ENCODE data around the gene DIP2C. TPM values are rescaled to one million over a fixed set of nuclear protein-coding genes. Genes with fewer than 3 reads are reported as not detected.

The DIP2C gene
- polyA plus RNA-seq, 3 donors = 0.11 TPM; not detected in 2

- Mint-ChIP-seq H3K27ac (no peak overlapping the region), H3K4me1 (no peaks in the 10 kb centered on the region)
- 90% methylated on average over 2 of the region's 9 CpGs for WGBS (ENCODE audit: insufficient coverage)
These were observed 454.6 kb downstream of the DIP2C start for GRCh38 chr10:234708-235406.

GRCh38 chr10:232878-233277 lies 456.6 kb downstream of the DIP2C start:
- no peaks in the 10 kb centered on the region for H3K27me3 Mint-ChIP-seq (ENCODE audit: low read depth in 3 of 3)
- no peak overlapping the region for H3K9ac ChIP-seq (ENCODE audit: insufficient read depth, low read length, poor library complexity, severe bottlenecking)
- H3K9me3 ChIP-seq (replicated peaks in 1 of 2; ENCODE audit: control insufficient read depth in 1 of 2, insufficient read depth in 1 of 2, low read length in 2 of 2) = no peaks in the 10 kb centered on the region
- H3K79me2 ChIP-seq (ENCODE audit: insufficient read depth, low read length) = no peaks in the 10 kb centered on the region
- no peaks in the 10 kb centered on the region for H4K20me1 ChIP-seq (ENCODE audit: insufficient read depth, low read length)
- no peak overlapping the region for H3K27ac Mint-ChIP-seq
- no peak overlapping the region for H3K4me3 Mint-ChIP-seq
- no peaks in the 10 kb centered on the region for H3K4me1 ChIP-seq (ENCODE audit: control insufficient read depth in 1 of 2, insufficient read depth in 2 of 2, low read length in 2 of 2)
- no peaks in the 10 kb centered on the region for H3K9me3 Mint-ChIP-seq
- DNase-seq = no peak
- no peak overlapping the region for H3K4me3 ChIP-seq (replicated peaks in 1 of 3; ENCODE audit: low read depth in 2 of 3, low read length in 3 of 3)
- H2AFZ ChIP-seq (ENCODE audit: insufficient read depth, low read depth, low read length, poor library complexity, severe bottlenecking) = no peak overlapping the region
- H3K27ac ChIP-seq (ENCODE audit: low read depth in 1 of 2, low read length in 2 of 2) = no peak overlapping the region
- H3K4me1 Mint-ChIP-seq = no peaks in the 10 kb centered on the region
- intact Hi-C loops (cut with micrococcal nuclease) = no loop called here
- H3K4me2 ChIP-seq (replicated peaks; ENCODE audit: extremely low read depth, low read length, poor library complexity, severe bottlenecking) = no peak overlapping the region
- TF ChIP-seq CTCF (IDR thresholded peaks at IDR 0.05) = no peak
- 100% methylated on average over 9 of the region's 11 CpGs for WGBS (ENCODE audit: insufficient coverage)
- H3K36me3 Mint-ChIP-seq = peaks cover 9 to 18% of the 10 kb centered on the region in 2 donors
- H3K36me3 ChIP-seq (replicated peaks in 1 of 2; ENCODE audit: control insufficient read depth in 1 of 2, insufficient read depth in 2 of 2, low read length in 2 of 2) = peaks cover 2 to 13% of the 10 kb centered on the region in 2 donors
- no peaks in the 10 kb centered on the region for H3K27me3 ChIP-seq (ENCODE audit: control insufficient read depth in 2 of 2, insufficient read depth in 2 of 2, low read length in 2 of 2)

More at GRCh38 chr10:234708-235406, 454.6 kb downstream of the DIP2C start:
- H3K9me3 Mint-ChIP-seq = no peaks in the 10 kb centered on the region
- peaks cover 22 to 30% of the 10 kb centered on the region in 2 donors for H3K36me3 Mint-ChIP-seq
- Histone ChIP-seq H3K27ac (ENCODE audit: low read depth in 1 of 2, low read length in 2 of 2) (no peak overlapping the region), H3K9ac (ENCODE audit: insufficient read depth, low read length, poor library complexity, severe bottlenecking) (no peak overlapping the region), H3K4me1 (ENCODE audit: control insufficient read depth in 1 of 2, insufficient read depth in 2 of 2, low read length in 2 of 2) (no peaks in the 10 kb centered on the region), H4K20me1 (ENCODE audit: insufficient read depth, low read length) (no peaks in the 10 kb centered on the region), H2AFZ (ENCODE audit: insufficient read depth, low read depth, low read length, poor library complexity, severe bottlenecking) (no peak overlapping the region), H3K27me3 (ENCODE audit: control insufficient read depth in 2 of 2, insufficient read depth in 2 of 2, low read length in 2 of 2) (no peaks in the 10 kb centered on the region), H3K4me3 (replicated peaks in 1 of 3; ENCODE audit: low read depth in 2 of 3, low read length in 3 of 3) (no peak overlapping the region), H3K4me2 (replicated peaks; ENCODE audit: extremely low read depth, low read length, poor library complexity, severe bottlenecking) (no peak overlapping the region), H3K36me3 (replicated peaks in 1 of 2; ENCODE audit: control insufficient read depth in 1 of 2, insufficient read depth in 2 of 2, low read length in 2 of 2) (peaks cover 2 to 26% of the 10 kb centered on the region in 2 donors), H3K79me2 (ENCODE audit: insufficient read depth, low read length) (no peaks in the 10 kb centered on the region), H3K9me3 (replicated peaks in 1 of 2; ENCODE audit: control insufficient read depth in 1 of 2, insufficient read depth in 1 of 2, low read length in 2 of 2) (no peaks in the 10 kb centered on the region)
- no peak for DNase-seq
- H3K4me3 Mint-ChIP-seq = no peak overlapping the region
- intact Hi-C loops (cut with micrococcal nuclease) = no loop called here
- TF ChIP-seq CTCF (IDR thresholded peaks at IDR 0.05) = no peak
- H3K27me3 Mint-ChIP-seq (ENCODE audit: low read depth in 3 of 3) = no peaks in the 10 kb centered on the region

Measured in CD14-positive monocyte (primary cell).